ENCODE measurements around the gene ZNF683.
A peak's percentile ranks its signal among the peaks of the same experiment; 100 is the strongest.
"Not testable (repeated sequence)": the region's sequence is repeated elsewhere in the genome, so short reads cannot be mapped to it uniquely, and the experiment has no call there.

ZNF683 gene

DNA sequence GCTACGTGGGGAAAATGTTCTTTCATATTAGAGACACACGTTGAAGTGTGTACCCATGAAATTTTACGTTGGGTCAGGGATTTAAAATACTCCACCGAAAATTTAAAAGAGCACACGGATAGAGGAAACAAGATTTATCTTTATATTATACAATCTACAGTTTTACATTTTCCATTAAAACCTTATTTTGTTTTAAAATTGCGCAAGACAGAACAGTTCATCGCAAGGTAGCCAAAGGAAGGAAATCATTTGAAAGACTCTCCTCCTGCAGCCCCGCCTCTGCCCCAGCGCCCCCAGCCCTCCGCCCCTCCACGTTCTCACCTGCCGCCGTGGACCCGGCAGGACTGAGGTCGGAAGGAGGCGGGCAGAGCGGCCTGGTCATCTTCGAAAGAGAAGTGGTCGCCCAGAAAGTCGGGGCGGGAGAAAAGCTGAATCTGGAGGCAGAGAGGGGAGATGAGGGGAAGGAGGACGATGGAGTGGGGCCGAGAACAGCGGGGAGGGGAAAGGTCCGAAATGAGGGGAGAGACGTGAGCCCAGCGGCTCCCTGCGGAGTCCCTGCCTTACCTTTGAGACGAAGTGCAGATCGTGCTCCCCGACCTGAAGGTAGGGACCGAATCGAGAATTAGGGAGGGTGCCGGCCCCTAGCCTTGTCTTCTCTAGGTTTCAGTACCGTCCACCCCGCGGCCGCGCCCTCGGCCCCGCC lies 36.6 kb downstream of the ZNF683 start:
- DNase-seq, result no peak

- DNase-seq, result not testable (repeated sequence)
Observed at GRCh38 chr1:26333312-26333711, 39.2 kb downstream of the ZNF683 start.

GRCh38 chr1:26330276-26330675 lies 42.3 kb downstream of the ZNF683 start:
- DNase-seq, result no peak

DNA sequence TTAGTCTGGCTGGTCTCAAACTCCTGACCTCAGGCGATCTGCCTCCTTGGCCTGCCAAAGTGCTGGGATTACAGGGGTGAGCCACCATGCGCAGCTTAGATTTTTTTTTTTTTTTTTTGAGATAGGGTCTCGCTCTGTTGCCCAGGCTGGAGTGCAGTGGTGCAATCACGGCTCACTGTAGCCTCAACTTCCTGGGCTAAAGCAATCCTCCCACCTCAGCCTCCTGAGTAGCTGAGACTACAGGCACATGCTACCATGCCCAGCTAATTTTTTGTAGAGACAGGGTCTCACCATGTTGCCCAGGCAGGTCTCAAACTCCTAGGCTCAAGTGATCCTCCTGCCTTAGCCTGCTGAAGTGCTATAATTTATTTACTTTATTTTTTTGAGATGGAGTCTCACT lies 43.2 kb downstream of the ZNF683 start:
- DNase-seq, result not testable (repeated sequence)

- no peak for DNase-seq
Observed at GRCh38 chr1:26328597-26328996, 44.0 kb downstream of the ZNF683 start.

DNA sequence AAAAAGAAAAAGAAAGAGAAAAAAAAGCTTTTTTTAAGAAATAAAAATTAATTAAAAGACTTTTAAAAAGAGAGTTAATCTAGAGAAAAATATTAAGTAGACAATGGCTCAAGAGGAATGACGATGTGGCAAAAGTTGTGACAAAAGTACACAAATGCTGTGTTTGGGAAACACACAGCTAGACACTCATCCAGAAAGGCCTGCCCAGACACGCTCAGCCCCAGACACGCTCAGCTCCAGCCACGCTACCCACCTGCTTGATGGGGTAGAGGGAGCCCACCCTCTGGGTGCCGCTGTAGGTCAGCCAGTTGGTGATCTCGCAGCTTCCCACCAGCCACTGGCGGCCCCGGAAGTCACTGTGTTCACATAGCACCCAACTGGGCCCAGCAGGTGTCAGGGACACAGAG lies 44.6 kb downstream of the ZNF683 start:
- no peak for DNase-seq

DNA sequence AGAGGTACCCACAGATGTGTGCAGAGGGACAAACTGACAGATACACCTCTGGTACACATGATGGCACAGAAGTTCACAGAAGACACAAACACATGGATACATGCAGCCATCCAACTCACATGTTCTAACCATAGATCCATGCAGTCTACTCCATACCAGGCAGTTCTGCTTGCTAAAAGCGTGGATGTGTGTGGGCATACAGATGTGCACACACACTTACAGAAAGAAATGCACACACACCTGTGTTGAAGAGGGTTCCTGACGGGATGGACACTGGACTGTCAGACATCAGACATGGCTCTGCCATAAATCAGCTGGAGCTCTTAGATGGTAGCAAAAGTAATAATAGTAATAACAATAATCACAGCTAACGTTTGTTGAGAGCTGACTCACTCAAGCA lies 48.0 kb downstream of the ZNF683 start:
- no peak for DNase-seq

DNA sequence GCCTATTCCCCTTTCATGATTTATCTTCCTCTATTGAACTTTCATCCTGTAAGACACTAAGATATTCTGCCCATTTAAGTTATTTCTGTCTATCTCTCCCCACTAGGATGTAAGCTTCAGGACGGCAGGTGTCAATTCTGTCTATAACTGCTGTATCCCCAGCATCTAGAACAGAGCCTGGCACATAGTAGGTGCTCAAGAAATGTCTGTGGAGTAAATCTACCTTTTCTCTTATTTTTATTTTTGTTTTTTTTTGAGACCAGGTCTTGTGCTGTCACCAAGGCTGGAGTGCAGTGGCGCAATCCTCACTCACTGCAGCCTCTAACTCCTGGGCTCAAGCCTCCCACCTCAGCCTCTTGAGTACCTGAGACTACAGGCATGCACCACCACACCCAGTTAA lies 49.2 kb downstream of the ZNF683 start:
- DNase-seq, result no peak

DNA sequence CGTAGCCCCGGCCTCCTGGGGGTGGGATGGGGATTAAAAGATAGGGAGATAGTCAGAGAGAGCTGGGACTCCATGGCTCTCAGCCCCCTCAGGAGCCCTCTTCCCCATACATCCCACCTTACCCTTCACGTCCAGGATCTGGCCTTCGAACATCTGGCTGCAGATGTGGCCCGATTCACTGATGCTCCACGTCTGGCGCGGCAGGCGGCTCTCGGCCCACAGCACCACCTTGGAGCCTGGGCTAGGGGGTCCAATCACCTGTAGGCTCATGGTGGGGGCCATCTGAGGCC lies 50.6 kb downstream of the ZNF683 start:
- DNase-seq, result no peak

GRCh38 chr1:26321315-26322041 lies 51.1 kb downstream of the ZNF683 start:
- peak; percentile 95 for DNase-seq

DNA sequence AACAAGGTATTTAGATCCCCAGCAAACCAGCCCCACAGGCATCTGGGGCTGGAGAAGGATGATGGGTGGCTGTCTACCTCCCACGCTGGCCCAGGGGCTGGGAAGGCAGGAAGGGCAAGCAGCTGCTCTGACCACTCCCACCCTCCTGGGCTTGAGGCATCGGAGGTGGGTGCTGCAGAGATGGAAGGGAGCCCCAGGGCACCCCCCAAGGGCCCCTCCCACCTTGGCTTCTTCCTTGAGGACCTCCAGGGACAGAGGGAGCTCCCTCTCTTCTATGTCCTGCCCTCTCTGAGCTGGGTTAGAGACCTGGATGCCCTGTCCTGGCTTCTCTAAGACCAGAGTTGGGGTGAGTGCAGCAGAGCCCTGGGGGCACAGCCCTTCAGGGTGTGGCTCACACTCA lies 51.7 kb downstream of the ZNF683 start:
- no peak for DNase-seq

GRCh38 chr1:26318338-26319064 lies 54.0 kb downstream of the ZNF683 start:
- DNase-seq, result peak; percentile 61

GRCh38 chr1:26317612-26318337 lies 54.8 kb downstream of the ZNF683 start, which contains the start of gene CD52:
Gene CD52 (plus strand): TSS chr1:26317958. CDS start chr1:26318018, 60 bp downstream.
- DNase-seq, result peak; percentile 87

- no peak for DNase-seq
Observed at GRCh38 chr1:26317146-26317545, 55.4 kb downstream of the ZNF683 start.

DNA sequence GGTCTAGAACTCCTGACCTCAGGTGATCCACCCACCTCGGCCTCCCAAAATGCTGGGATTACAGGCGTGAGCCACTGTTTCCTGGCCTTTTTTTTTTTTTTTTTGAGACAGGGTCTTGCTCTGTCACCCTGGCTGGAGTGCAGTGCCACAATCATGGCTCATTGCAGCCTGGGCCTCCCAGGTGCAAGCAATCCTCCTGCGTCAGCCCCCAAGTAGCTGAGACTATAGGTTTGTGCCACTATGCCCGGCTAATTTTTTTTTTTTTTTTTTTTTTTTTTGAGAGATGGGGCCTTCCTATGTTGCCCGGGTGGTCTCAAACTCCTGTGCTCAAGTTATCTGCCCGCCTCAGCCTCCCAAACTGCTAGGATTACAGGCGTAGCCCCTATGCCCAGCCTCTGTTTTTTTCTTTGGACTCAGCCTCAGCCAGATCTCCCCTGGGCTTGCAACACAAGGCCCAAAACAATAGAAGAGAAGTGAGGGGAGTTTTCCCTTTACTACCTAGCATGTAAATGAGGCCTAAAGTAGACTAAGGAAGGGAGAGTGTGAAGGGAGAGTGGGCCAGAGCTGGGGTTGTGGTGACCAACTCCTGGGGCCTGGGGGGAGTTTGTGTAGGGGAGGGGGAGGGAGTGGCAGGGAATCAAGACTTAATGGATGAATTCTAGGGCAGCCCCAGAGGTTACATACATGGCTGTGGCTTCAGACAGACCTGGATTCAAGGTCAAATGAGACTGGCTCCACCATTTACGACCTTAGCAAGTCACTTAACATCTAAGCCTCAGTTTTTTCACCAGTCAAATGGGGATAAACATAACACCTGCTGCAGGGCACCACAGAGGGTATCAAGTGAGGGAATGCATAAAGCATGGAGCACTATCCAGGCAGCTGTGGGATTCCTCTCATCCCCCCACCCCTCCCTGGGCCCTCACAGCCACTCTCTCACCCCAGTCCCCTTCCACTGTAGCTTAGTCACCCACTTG lies 56.4 kb downstream of the ZNF683 start:
- no peak for DNase-seq

- DNase-seq, result no peak
Observed at GRCh38 chr1:26314501-26314900, 58.0 kb downstream of the ZNF683 start.
